GM19452 (cell line): ENCODE results near the gene FOXJ3.

Source experiments
- ATAC-seq: cut with Tn5 transposase; IDR thresholded peaks from one replicate; pipeline ENCODE4 v1.9.1; 2021; ENCODE audit not compliant: unreplicated experiment

Gene FOXJ3

DNA sequence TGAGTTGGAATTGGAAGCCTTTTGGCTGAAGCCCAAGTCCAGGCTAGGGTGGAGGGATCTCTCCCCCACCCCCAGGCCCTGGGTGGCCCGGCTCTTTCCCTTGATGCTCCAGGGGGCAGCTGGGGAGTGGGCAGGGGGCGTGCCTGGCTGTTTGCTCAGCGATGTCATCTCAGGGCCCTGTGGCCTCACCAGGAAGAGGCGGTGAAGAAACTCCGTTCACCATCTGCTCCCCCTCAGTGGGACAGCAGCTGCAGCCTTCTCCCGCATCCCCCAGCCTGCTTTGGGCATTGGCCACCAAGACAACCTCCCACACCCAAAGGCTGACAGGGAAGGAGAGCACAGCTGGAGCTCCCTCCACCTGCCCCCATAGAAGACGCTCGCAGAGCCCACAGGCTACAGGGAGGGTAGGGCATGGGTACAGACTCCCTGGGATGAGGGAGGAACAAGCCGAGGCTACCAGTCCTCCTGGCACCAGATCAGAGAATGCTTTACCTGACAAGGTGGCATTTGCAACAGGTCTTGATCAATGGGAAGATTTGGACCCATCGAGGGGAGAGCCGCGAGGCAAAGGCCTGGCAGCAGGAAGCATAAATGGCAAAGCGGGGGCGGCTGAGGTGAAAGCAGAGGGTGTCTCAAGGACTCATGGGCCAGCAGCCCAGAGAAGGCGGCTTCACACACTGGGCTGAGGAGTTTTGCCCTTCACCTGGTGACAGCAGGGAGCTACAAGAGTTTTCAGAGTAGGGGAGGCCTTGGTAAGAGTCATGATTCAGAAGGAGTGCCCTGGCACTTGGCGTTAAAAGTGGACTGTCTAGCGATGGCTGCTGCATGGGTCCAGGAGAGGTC is 164.0 kb downstream of the FOXJ3 start:
- no peak for ATAC-seq

DNA sequence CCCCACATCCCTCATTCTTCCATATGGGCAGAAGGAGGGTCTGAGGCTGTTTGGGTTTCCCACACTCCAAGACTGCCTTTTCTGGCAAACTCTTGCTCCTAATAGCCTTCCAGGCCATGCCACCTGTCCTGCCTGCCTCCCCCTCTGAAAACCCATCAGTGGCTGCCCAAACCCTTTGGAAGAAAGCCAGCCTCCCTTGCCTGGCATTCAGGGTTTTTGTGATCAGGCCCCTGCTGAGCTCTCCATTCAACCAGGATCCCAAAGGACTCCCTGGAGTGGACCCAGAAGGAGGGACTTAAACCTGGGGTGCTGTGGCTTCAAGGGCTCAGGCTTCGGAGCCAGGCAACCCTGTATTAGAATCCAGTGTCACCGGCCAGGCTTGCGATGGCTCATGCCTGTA is 166.3 kb downstream of the FOXJ3 start:
- ATAC-seq, result no peak

DNA sequence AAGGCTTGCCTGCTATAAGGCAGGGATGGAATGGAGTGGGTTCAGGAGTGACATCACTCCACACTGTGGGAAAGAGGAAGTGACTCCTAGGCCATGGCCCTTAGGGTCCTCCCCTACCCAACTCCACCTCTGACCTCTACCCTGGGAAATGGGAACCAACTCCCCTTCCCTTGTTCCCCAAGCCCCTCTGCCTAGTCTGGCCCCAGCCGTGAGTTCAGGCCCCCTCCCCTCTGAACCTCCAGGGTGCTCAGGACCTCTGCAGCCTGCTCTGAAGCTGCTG is 166.7 kb downstream of the FOXJ3 start:
- no peak for ATAC-seq

- no peak for ATAC-seq
Observed at GRCh38 chr1:42167611-42168390, 167.2 kb downstream of the FOXJ3 start.

GRCh38 chr1:42165511-42166210 is 169.4 kb downstream of the FOXJ3 start:
- ATAC-seq, result no peak

DNA sequence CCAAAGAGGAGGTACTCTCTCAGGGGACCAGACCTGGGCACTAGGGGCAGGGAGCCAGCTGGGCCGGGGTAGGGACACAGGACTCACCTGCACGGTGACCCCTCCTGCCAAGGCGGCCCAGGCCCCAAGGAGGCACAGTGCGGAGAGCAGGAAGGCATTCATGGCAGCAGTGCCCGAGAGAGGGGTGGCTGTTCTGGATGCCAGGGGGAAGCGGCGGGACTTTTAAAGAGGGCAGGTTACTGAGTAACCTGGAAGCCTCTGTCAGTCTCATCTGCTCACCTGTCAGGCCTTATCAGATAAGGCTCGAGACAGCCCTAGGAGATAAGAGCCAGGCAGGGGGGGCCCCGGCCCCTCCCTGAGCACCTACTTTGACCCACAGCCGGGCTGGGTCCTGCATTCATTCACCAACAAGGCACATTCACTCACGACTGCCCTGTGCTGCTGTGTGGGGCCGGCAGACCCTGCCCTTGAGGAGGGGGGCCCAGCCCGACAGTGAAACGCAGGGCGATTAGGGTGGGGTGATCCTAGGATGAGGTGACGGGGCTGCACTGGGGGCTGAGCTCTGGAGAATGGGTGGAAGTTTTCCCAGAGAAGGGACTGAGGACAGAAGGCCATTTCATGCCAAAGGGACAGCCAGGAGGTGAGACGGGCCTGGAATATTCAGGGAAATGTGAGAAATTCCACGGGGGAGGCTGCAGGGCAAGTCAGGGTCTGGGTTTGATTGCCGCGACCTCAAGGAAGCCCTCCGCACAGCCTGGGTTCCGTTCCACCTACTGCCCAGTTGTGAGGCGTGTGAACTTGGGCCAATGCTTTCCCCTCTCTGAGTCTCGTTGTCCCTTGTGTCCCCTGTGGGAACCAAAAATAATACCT is 170.2 kb downstream of the FOXJ3 start, which contains the start of gene GUCA2A:
TSS of gene GUCA2A (minus strand) at position 195 of the 870 bp plus-strand sequence. CDS start at position 162, 33 bp downstream.
- ATAC-seq, result no peak

DNA sequence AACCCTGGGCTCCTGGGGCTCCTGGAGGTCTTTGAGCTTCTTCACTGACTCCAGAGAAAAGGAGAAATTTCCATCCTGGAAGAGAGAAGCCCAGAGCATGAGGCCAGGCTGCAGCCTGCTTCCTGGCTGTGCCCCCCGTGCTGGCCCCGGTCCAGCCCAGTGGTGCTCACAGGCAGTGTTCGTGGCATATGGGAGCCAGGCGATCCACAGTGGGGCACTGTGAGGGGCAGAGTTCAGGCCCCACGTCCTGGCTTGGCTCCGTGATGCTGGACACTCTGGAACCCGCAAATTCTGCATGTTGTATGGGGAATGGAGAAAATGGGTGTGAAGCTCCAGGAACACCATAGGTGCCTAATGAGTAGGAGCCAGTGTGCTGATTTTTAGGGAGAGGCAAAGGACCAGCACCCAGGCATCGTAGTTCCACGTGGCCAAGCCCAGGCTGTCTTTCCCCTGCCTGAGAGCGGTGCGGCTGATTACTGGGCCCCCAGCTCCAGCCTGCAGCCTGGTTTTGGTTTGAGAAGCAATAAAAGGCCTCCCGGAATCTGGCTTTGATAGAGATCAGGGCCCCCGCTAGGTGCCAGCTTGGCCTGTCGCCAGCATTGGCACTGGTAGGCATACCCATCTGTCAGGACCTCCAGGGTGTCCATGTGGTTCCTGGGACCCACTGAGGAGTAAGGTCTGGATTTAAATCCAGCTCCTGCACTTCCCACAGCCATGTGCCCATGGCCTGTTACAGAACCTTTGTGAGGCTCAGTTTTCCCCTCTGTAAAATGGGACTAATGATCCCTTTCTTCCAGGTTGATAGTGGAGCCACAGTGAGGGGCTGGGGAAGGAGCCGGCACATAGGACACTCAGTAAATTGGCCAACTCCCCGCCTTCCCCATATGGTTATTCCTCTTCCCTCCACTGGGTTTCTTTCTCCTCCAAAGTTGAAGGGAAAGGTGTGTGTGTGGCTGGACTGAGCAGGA is 171.2 kb downstream of the FOXJ3 start:
- ATAC-seq, result no peak

- no peak for ATAC-seq
Observed at GRCh38 chr1:42163114-42163513, 171.9 kb downstream of the FOXJ3 start.

GRCh38 chr1:42162181-42162580 is 172.9 kb downstream of the FOXJ3 start:
- ATAC-seq, result no peak

DNA sequence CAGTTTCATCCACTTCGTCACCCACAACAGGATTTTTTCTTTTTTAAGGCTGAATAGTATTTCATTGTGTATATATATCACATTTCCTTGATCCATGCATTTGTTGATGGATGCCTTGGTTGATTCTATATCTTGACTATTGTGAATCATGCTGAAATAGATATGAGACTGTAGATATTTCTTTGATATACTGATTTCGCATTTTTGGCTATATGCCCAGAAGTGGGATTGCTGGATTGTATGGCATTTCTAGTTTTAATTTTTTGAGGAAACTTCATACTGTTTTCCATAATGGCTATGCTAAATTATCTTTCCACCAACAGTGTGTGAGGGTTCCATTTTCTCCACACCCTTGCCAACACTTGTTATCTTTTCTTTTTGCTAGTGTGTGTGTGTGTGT is 176.8 kb downstream of the FOXJ3 start:
- ATAC-seq, result no peak

GRCh38 chr1:42157667-42158066 is 177.4 kb downstream of the FOXJ3 start:
- no peak for ATAC-seq

DNA sequence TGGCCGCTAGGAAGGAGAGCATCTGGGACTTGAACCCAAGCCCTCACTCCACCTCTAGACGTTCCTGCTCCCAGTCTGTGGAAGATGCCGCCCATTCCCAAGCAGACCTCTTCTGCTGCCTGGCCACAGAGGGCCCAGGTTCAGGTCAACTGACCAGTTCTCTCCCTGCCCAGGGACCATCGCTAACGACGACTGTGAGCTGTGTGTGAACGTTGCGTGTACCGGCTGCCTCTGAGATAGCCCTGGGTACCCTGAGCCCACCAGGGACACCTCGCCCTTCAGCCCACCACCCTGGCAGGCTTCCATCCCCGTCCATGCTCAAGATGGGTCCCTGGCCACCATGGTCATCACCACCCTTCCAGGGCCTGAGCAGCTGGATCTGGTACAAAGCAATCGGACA is 179.7 kb downstream of the FOXJ3 start:
- no peak for ATAC-seq

DNA sequence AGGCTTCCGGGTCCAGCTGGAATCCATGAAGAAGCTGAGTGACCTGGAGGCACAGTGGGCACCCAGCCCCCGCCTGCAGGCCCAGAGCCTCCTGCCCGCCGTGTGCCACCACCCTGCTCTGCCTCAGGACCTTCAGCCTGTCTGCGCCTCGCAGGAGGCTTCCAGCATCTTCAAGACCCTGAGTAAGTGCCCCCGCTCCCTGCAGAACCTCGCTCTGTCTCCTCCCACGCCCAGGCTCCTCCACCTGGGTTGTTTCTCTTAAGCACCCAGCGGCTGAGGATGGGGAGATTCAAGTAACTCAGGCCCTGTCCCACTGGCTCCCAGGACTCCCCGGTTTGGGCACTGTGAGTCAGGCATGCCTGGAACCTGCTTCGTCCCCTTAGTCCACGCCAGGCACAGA is 180.3 kb downstream of the FOXJ3 start:
- ATAC-seq, result no peak

DNA sequence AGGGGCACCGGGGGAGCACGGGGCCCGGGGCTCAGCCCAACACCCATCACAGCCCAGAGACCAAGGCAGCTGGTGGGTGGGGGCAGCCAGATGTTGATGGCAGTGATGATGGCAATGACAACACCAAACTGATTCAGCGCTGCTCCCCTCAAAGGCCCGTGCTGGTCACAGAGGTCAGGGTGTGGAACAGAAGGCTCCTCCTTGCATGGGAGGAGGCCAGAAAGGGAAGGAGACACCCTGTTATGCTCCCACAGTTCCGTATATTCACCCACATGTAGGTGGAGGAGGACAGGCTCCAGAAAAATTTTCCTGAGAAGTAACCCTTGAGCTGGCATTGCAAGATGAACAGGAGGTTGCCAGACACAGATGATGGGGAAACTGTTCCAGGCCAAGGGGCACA is 181.4 kb downstream of the FOXJ3 start:
- ATAC-seq, result no peak

DNA sequence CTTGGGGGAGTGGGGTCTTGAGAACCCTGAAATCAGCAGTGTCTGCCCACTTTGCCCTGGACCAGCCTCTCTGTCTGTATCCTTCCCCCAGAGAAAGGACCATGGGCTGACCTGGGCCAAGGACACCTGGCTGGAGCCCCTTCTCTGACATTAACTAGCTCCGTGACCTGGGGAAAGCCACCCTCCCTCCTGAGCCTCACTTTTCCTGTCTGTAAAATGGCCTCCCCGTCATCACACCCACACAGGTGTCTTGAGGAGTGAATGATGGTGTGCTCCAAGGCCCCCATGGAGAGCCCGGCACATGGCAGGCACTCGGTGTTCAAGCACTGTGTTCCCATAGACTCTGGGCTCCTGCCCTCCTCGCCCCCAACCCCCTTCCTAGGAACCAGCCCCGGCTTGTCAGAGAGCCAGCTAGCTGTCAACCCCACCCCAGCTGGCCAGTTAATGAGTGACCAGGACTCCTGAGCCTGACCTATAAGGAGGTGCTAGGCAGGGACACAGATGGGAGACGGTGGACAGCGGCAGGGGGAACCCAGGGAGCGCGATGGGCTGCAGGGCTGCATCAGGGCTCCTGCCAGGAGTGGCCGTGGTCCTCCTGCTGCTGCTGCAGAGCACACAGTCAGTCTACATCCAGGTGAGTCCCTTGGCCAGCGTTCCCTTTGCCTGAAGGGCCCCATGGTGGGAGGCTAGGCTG is 182.0 kb downstream of the FOXJ3 start, which contains the start of gene GUCA2B:
TSS of gene GUCA2B (plus strand) at position 504 of the 694 bp plus-strand sequence. CDS start at position 545, 41 bp downstream.
- ATAC-seq, result no peak

- ATAC-seq, result no peak
Observed at GRCh38 chr1:42152119-42152518, 182.9 kb downstream of the FOXJ3 start.

GRCh38 chr1:42150651-42151050 is 184.4 kb downstream of the FOXJ3 start:
- ATAC-seq, result no peak

DNA sequence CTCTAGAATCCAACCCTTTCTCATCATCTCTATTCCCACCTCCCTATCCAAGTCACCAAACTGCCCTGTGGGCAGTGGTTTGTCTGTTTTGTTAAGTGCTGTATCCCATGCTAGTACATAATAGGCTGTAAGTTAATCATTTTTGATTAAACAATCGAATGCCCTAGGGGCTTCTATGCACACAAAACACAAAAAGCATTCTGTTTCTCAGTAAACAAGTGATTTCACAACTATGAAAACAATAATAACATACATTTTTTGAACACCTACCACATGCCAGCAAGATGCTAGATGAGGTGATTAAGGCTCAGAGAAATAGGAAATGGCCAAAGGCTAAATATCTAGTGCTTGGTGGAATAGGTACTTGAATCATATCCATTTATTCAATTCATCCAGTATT is 186.9 kb downstream of the FOXJ3 start:
- ATAC-seq, result no peak
